ENCODE measurements around the gene DOCK9. TPM values are rescaled to one million over a fixed set of nuclear protein-coding genes. Genes with fewer than 3 reads are reported as not detected.

Gene DOCK9
- total RNA-seq, 1 donor from 2014 or later = 56.3 TPM

DNA sequence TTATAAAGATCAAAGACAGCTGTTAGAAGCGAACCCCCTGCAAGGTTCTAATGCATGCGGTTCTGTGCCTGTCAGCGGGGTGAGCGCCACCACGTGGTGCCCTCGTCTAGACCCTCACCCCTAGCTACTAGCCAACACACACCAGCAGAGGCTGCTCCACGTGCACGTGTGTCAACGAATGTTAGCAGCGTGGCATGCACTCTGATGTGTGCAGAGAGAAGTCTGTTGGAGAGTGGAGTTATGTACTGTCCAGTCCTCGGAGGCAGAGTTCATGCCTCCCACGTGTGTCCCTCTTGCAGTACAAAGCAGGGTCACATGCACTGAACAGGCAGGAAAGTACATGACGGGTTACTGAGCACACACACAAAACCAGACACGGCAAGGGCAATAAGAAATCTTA, 150.4 kb downstream of the DOCK9 start:
- FAIRE-seq (no peak), DNase-seq (ENCODE audit: low read depth) (no peak)
- Mint-ChIP-seq H3K27ac (ENCODE audit: unreplicated experiment) (no peak overlapping the region), H3K4me1 (ENCODE audit: low read depth, unreplicated experiment) (no peaks in the 10 kb centered on the region), H3K4me3 (ENCODE audit: unreplicated experiment) (no peak overlapping the region), H3K9me3 (ENCODE audit: unreplicated experiment) (no peaks in the 10 kb centered on the region), H3K36me3 (ENCODE audit: low read depth, unreplicated experiment) (peaks cover 21% of the 10 kb centered on the region), H3K27me3 (ENCODE audit: low read depth, unreplicated experiment) (no peaks in the 10 kb centered on the region)
- no peaks in the 10 kb centered on the region for H4K20me1 ChIP-seq (ENCODE audit: insufficient read depth, low read length)
- no peaks in the 10 kb centered on the region for H3K9me3 ChIP-seq (ENCODE audit: insufficient read depth, low read depth, low read length)
- H3K4me1 ChIP-seq (ENCODE audit: insufficient read depth, low read length) = no peaks in the 10 kb centered on the region
- no peak overlapping the region for H2AFZ ChIP-seq (ENCODE audit: low read depth, low read length)
- TF ChIP-seq EZH2 (IDR thresholded peaks at IDR 0.05; ENCODE audit: insufficient read depth, low read length) = no peak
- TF ChIP-seq, protein P1, sequence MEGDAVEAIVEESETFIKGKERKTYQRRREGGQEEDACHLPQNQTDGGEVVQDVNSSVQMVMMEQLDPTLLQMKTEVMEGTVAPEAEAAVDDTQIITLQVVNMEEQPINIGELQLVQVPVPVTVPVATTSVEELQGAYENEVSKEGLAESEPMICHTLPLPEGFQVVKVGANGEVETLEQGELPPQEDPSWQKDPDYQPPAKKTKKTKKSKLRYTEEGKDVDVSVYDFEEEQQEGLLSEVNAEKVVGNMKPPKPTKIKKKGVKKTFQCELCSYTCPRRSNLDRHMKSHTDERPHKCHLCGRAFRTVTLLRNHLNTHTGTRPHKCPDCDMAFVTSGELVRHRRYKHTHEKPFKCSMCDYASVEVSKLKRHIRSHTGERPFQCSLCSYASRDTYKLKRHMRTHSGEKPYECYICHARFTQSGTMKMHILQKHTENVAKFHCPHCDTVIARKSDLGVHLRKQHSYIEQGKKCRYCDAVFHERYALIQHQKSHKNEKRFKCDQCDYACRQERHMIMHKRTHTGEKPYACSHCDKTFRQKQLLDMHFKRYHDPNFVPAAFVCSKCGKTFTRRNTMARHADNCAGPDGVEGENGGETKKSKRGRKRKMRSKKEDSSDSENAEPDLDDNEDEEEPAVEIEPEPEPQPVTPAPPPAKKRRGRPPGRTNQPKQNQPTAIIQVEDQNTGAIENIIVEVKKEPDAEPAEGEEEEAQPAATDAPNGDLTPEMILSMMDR (IDR thresholded peaks at IDR 0.05; ENCODE audit: insufficient read depth, low read depth, low read length) = no peak
- H3K27me3 ChIP-seq (ENCODE audit: insufficient read depth, low read length) = no peaks in the 10 kb centered on the region
- H3K4me2 ChIP-seq (ENCODE audit: low read length) = no peak overlapping the region
- no peak overlapping the region for H3K9ac ChIP-seq (ENCODE audit: low read length)
- peaks cover 3% of the 10 kb centered on the region for H3K36me3 ChIP-seq (ENCODE audit: insufficient read depth, low read length)
- no peaks in the 10 kb centered on the region for H3K79me2 ChIP-seq (ENCODE audit: insufficient read depth, low read length)
- H3K4me3 ChIP-seq (ENCODE audit: insufficient read depth, low read depth, low read length) = no peak overlapping the region
- H3K27ac ChIP-seq (ENCODE audit: low read depth, low read length) = no peak overlapping the region

DNA sequence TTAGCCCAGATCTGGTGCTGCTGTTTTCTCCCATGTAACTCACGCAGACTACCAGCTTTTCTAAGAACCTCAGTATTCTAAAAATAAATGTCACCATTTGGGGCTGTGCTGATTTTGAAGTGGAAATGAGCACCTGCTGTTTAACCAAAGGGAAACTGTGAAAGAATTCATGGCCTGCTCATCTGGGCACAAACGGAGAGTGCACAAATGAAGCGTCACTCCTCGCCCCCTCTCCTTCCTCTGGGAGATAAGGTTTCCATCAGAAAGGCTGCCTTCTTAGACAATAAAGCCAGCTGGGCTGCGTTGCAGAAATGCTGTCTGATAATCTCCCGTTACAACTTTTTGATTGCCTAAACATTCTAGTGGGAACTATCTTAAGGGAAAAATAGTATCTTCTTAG, 151.7 kb downstream of the DOCK9 start:
- no peak overlapping the region for H3K9ac ChIP-seq (ENCODE audit: low read length)
- H3K9me3 ChIP-seq (ENCODE audit: insufficient read depth, low read depth, low read length) = no peaks in the 10 kb centered on the region
- H3K27ac ChIP-seq (ENCODE audit: low read depth, low read length) = no peak overlapping the region
- H3K79me2 ChIP-seq (ENCODE audit: insufficient read depth, low read length) = no peaks in the 10 kb centered on the region
- no peak overlapping the region for H2AFZ ChIP-seq (ENCODE audit: low read depth, low read length)
- no peak for DNase-seq (ENCODE audit: low read depth)
- no peaks in the 10 kb centered on the region for H3K4me1 ChIP-seq (ENCODE audit: insufficient read depth, low read length)
- Mint-ChIP-seq H3K27ac (ENCODE audit: unreplicated experiment) (no peak overlapping the region), H3K4me1 (ENCODE audit: low read depth, unreplicated experiment) (no peaks in the 10 kb centered on the region), H3K9me3 (ENCODE audit: unreplicated experiment) (no peaks in the 10 kb centered on the region), H3K4me3 (ENCODE audit: unreplicated experiment) (no peak overlapping the region), H3K36me3 (ENCODE audit: low read depth, unreplicated experiment) (peaks cover 24% of the 10 kb centered on the region), H3K27me3 (ENCODE audit: low read depth, unreplicated experiment) (no peaks in the 10 kb centered on the region)
- no peaks in the 10 kb centered on the region for H3K27me3 ChIP-seq (ENCODE audit: insufficient read depth, low read length)
- FAIRE-seq = no peak
- no peak overlapping the region for H3K4me2 ChIP-seq (ENCODE audit: low read length)
- H3K4me3 ChIP-seq (ENCODE audit: insufficient read depth, low read depth, low read length) = no peak overlapping the region
- TF ChIP-seq, protein P1 (IDR thresholded peaks at IDR 0.05; ENCODE audit: insufficient read depth, low read depth, low read length) = no peak
- TF ChIP-seq EZH2 (IDR thresholded peaks at IDR 0.05; ENCODE audit: insufficient read depth, low read length) = no peak
- no peaks in the 10 kb centered on the region for H4K20me1 ChIP-seq (ENCODE audit: insufficient read depth, low read length)
- peaks cover 3% of the 10 kb centered on the region for H3K36me3 ChIP-seq (ENCODE audit: insufficient read depth, low read length)

GRCh38 chr13:98825659-98826058, 152.2 kb downstream of the DOCK9 start:
- Mint-ChIP-seq H3K4me1 (ENCODE audit: low read depth, unreplicated experiment) (no peaks in the 10 kb centered on the region), H3K27me3 (ENCODE audit: low read depth, unreplicated experiment) (no peaks in the 10 kb centered on the region), H3K27ac (ENCODE audit: unreplicated experiment) (no peak overlapping the region), H3K9me3 (ENCODE audit: unreplicated experiment) (no peaks in the 10 kb centered on the region), H3K36me3 (ENCODE audit: low read depth, unreplicated experiment) (peaks cover 24% of the 10 kb centered on the region), H3K4me3 (ENCODE audit: unreplicated experiment) (no peak overlapping the region)
- Histone ChIP-seq H3K27me3 (ENCODE audit: insufficient read depth, low read length) (no peaks in the 10 kb centered on the region), H2AFZ (ENCODE audit: low read depth, low read length) (no peak overlapping the region), H3K4me3 (ENCODE audit: insufficient read depth, low read depth, low read length) (no peak overlapping the region), H3K4me2 (ENCODE audit: low read length) (no peak overlapping the region), H3K36me3 (ENCODE audit: insufficient read depth, low read length) (peaks cover 3% of the 10 kb centered on the region), H3K4me1 (ENCODE audit: insufficient read depth, low read length) (no peaks in the 10 kb centered on the region), H4K20me1 (ENCODE audit: insufficient read depth, low read length) (no peaks in the 10 kb centered on the region), H3K27ac (ENCODE audit: low read depth, low read length) (no peak overlapping the region), H3K9me3 (ENCODE audit: insufficient read depth, low read depth, low read length) (no peaks in the 10 kb centered on the region), H3K9ac (ENCODE audit: low read length) (no peak overlapping the region), H3K79me2 (ENCODE audit: insufficient read depth, low read length) (no peaks in the 10 kb centered on the region)
- FAIRE-seq (no peak), DNase-seq (ENCODE audit: low read depth) (no peak)
- no peak for TF ChIP-seq EZH2 (IDR thresholded peaks at IDR 0.05; ENCODE audit: insufficient read depth, low read length)
- TF ChIP-seq, protein P1 (IDR thresholded peaks at IDR 0.05; ENCODE audit: insufficient read depth, low read depth, low read length) = no peak
